Kidney epithelial cell (primary cell): ENCODE measurements around the gene LARP4B. TPM values are rescaled to one million over a fixed set of nuclear protein-coding genes. Genes with fewer than 3 reads are reported as not detected.

Experiments used
- DNase-seq: peaks from one replicate; pipeline ENCODE4 v3.0.0-alpha.2; 2010; ENCODE audit warnings: low read depth
- H3K27me3 ChIP-seq: 2 replicates; pipeline ENCODE4 v1.6.0; 2011; ENCODE audit warnings: low read length; ENCODE audit not compliant: control insufficient read depth, insufficient read depth
- H3K36me3 ChIP-seq: 2 replicates; pipeline ENCODE4 v1.5.1; 2011; ENCODE audit warnings: low read length; ENCODE audit not compliant: control insufficient read depth, insufficient read depth
- H3K4me3 ChIP-seq: 2 replicates; pipeline ENCODE4 v1.5.1; 2011; ENCODE audit warnings: low read depth, mild to moderate bottlenecking, control low read depth, low read length
- CTCF ChIP-seq: IDR thresholded peaks from 2 replicates; pipeline ENCODE4 v1.5.1; 2011; ENCODE audit warnings: mild to moderate bottlenecking, moderate library complexity, low read length, control low read depth, inconsistent platforms; ENCODE audit not compliant: insufficient read depth, poor library complexity, severe bottlenecking
- total RNA-seq: library from RNA; depleted of rRNA; stranded (reverse); fragments of >200 nt; gene quantifications from 2 replicates; pipeline ENCODE4 v1.2.3, GENCODE V29; 2015

The LARP4B gene
- total RNA-seq, 1 donor from 2014 or later, result 64.0 TPM

- no peak for DNase-seq
- TF ChIP-seq CTCF, result no peak
- peaks cover 15% of the 10 kb centered on the region for H3K27me3 ChIP-seq
- no peak overlapping the region for H3K4me3 ChIP-seq
- H3K36me3 ChIP-seq, result no peaks in the 10 kb centered on the region
Observed at GRCh38 chr10:780536-781524, 150.7 kb downstream of the LARP4B start.

- H3K27me3 ChIP-seq, result peaks cover 13% of the 10 kb centered on the region
- no peaks in the 10 kb centered on the region for H3K36me3 ChIP-seq
- DNase-seq, result peak; percentile 25
- TF ChIP-seq CTCF, result no peak
- no peak overlapping the region for H3K4me3 ChIP-seq
Observed at GRCh38 chr10:778626-779330, 152.7 kb downstream of the LARP4B start.

DNA sequence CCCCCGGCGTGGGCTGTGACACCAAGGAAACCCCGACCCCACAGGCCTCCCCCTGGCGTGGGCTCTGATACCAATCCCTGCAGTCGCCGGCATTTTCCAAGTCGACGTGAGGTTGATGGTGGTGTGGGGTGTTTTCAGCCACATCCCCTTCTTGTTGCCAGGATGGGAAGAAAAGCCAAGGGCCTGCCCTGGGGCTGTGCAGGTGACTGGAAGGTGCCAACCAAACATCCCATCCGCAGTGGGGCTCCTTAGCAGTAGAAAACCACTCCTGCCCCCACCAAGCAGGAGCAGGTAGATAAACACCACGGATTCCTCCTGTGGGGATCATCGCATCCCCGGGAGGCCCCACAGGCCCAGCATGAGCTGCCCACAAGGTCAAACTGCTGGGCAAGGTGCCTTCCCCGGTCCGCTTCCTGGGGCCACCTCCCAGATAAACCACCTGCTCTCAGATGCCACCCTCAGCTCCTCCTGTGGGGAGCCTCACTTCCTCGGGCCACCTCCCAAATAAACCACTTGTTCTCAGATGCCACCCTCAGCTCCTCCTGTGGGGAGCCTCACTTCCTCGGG is 153.5 kb downstream of the LARP4B start:
- H3K27me3 ChIP-seq, result peaks cover 7% of the 10 kb centered on the region
- DNase-seq, result no peak
- no peaks in the 10 kb centered on the region for H3K36me3 ChIP-seq
- no peak for TF ChIP-seq CTCF
- no peak overlapping the region for H3K4me3 ChIP-seq

DNA sequence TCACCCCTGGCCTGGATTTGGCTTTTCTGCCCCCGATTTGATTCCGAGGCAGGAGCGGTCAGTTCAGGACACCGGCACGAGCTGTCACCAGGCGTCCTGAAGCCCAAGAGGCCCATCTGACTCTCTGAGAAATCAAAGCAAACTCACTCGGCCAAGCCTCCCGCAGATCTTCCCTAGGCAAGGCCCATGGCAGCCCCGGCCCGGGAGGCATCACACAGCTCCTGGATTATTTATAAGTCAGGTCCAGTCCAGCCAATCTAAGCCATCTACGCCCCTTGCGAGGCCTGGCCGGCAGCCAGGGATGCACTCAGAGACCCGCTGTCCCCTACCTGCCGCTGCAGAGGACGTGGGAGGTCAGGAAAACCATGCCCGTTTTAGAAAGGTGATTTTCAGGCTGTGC is 154.7 kb downstream of the LARP4B start:
- Histone ChIP-seq H3K36me3 (no peaks in the 10 kb centered on the region), H3K27me3 (no peaks in the 10 kb centered on the region), H3K4me3 (no peak overlapping the region)
- no peak for TF ChIP-seq CTCF
- no peak for DNase-seq

DNA sequence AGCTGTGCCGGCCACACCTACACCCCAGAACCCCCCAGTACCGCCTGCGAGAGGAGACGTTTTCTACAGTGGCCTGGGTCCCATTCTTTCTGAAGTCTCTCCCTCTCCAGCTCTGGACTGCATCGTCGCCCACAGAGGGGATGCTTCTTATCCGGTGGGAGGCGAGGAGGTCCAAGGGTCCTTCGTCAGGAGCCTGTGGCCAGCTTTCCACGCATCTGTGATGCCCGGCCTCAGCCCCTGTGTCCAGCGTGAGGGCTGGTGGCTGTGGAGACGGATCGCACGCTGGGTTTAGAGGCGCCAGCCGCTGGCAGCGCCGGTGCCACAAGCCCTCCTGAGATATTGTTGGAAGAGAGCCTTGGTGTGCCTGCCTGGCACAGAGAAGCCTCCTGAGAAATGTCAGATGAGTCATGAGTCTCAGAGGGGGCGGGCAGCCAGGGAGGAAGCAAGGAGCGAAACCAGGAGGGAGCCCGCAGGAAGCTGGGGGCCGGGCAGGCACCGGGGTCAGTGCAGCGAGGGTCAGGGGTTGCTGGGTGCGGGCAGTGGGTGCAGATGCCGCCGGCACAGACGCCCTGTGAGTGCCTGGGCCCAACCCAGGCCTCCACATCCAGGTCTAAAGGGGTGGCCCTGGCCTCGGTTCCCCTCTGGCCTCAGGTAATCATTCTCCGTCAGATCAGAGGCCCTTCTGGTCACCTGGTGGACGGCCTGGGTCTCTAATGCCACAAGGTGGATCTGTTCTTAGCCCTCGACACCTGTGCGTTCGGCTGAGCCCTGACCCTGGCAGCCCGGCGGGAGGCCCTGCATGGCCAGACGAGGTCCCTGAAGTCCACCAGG is 156.0 kb downstream of the LARP4B start:
- TF ChIP-seq CTCF, result no peak
- no peak for DNase-seq
- H3K4me3 ChIP-seq, result no peak overlapping the region
- H3K27me3 ChIP-seq, result no peaks in the 10 kb centered on the region
- no peaks in the 10 kb centered on the region for H3K36me3 ChIP-seq
